HG03064 (cell line): ENCODE results near the gene DAD1.

Source experiments
- ATAC-seq: cut with Tn5 transposase; IDR thresholded peaks from one replicate; pipeline ENCODE4 v1.9.1; 2021; ENCODE audit warnings: low read depth; ENCODE audit not compliant: unreplicated experiment

DAD1 gene

DNA sequence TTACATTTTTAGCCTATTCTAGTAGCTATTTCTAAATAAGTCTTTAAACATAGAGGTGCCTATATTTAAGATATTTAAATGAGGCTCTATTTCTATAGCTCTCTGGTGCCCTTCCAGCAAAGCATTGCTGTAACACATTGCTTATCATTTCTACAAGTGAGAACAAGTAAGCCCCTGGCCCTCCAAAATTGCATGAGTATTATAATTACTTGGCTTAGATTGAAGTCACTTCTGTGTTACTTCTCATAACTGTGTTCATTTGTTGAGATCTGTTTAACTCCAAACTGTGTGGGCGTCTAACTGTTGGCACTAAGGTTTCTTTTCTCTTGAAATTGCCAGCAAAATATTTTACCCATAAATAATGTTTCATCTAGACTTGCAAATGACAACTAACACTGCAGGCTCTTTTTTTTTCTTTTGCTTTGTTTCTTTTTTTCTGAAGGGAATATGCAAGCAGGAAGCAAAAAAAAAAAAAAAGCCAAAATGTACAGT is 66.5 kb downstream of the DAD1 start:
- no peak for ATAC-seq

DNA sequence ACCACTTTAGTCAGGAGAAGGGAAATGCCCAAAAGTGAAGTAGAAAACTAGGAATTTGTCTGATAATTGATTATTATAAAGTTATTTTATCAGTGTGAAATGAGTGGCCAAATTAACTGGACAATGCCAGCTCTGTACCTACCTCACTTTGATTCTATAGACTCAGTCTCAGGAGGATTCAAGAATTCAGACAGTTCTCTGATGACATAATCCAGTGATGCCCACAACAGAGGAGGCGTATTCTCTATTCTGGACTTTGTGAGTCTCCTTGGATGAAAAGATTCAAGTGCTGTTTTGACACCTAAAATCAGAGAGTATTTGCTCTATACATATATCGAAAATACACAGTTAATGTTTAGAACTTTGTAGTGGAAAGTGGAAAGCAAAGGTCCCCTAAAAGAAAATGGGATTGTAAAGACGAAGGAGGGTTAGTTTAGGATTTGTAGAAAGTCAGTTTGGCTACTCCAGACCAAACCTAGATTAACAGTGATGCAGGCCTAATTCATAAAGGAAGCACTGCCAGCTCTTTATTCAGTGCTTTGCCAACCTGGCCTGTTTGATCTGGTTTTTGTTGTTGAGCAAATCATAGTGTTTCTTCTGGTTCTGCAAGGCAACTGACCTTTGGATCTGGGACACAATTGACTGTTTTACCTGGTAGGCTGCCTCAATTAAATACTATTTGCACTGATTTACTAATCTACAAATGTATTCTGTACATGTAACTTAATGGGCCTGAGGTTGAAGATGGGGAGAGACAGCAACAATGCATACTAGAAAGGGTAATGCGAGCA is 67.4 kb downstream of the DAD1 start:
- no peak for ATAC-seq

DNA sequence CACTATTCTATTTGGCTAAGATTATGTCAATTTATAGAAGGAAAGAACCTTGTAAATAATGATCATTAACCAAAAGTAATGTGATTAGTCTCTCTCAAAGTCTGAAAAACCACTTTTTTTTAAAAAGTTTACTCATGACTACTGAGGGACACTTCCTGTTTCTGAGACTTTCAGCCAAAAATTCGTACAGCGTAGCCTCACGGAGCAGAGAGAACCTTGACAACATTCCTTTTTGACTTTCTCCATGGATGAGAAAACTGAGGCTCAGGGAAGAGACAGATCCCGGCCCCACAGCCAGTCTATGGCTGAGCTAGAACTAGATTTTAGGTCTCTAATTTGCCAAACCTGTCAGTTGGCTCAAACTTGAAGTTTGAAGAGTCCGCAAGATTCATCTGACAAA is 68.2 kb downstream of the DAD1 start:
- no peak for ATAC-seq

DNA sequence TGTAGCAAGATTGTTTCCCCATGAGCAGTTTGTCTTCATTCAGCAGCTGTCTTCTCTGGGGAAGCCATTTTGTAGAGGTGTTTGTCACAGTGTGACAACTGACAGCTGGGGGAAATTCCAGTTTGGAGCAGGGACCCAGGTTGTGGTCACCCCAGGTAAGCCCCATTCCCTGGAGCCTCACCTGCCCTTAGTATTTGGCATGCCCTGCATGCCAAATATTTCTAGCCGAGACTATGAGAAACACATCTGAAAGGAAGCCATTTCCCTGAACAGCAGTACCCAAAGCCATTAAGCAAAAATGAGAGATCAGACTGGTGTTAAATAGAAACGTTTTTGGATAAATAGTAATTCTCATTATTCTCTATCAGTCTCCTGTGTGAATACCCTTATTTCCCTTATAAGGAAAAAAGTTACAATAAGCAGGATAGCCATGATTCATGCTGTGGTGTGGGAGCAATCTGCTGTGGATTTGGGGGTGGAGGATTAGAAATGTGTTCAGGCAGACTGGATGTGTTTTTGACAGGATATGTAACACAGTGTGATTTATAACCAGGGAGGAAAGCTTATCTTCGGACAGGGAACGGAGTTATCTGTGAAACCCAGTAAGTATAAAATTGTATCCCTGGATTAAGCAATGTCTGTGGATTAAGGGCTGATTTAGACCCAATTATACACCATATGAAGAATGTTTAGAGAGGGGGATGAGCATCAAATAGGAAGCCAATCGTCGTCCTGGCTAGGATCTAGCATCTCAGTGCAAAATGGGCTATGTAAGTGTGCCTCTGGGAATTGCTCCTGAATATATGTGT is 68.9 kb downstream of the DAD1 start:
- no peak for ATAC-seq

DNA sequence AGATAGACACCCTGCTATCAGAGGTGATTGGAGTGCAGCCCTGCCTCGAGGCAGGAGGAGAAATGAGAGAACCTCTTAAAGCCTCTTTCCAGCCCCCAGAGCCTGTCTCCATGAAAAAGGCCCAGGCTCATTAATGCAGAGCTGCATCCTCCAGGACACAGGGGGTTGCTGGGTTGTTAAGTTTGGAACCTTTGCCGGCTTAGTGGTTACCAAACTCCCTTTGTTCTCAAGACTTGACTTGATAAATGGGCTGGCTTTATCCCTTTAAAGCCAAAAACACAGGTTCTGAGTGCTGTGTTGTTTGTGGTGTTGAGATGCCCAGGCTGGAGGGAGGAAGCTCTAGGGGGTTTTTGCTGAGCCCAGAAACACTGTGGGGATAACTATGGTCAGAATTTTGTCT is 71.0 kb downstream of the DAD1 start:
- no peak for ATAC-seq

DNA sequence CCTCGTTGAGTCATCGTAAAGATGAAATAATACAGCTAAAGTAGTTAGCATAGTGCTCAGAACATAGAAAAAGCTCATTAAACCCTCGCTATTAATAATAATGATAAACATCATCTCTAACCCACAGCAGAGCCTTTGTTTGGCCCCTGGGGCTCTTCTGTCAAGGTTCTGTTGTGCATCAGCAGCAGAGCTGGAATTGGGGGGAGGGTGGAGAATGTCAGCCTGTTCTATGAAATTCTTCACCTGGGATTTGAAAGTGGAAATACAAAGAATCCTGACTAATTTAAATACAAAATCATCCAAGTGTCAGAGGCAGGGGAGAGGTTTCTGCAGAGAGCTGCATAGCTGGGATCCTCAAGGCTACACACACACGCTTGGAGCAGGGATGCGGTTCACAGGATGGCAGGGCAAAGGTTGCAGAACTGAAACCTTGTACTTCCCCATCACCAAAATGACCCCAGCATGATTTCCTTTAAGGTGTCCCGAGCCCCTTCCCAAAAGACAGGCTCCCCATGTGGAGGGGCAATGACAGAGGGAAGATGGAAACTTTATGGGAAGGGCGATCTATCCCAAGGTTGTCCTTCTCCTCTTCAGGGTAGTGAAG is 71.8 kb downstream of the DAD1 start:
- no peak for ATAC-seq

DNA sequence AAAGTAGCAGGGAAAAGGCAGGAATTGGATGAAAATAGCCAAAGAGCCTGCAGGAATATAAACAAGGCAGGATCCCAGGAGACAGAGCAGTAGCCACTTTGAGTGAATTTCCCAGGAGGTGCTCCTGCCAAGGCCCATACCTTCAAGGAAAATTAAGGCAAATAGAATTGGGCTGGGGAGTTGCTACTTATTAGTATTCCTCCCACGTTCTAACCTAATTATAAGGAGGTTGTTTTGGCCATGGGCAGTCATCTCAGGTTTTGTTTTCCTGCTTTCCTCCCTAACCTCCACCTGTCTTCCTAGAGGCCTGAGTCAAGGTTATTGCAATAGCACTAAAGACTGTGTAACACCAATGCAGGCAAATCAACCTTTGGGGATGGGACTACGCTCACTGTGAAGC is 73.1 kb downstream of the DAD1 start:
- ATAC-seq = no peak
